Measurements from ENCODE around the gene TSPAN5. TPM values are rescaled to one million over a fixed set of nuclear protein-coding genes. Genes with fewer than 3 reads are reported as not detected.
"Not testable (repeated sequence)": the region's sequence is repeated elsewhere in the genome, so short reads cannot be mapped to it uniquely, and the experiment has no call there.

Gene TSPAN5
- total RNA-seq, 1 donor from 2014 or later: 42.6 TPM

DNA sequence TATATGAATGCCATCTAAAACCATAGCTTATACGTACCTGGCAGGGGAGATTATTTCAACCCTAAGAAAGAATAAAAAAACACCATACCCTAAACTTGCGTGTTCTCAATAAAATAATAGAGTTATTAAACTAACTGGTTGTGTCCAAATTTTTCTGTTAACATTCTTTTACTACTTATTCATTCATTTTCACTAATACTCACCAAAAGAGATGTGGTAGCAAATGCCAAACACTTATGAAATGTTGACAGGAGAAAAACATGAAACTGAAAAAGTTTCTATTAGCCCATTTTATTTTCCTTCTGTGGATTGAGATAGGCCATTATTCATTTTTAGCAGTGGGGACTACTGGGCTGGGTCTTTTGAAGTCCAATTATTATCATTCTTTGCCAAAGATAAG, 102.0 kb downstream of the TSPAN5 start:
- no peak for DNase-seq (ENCODE audit: low spot score)

DNA sequence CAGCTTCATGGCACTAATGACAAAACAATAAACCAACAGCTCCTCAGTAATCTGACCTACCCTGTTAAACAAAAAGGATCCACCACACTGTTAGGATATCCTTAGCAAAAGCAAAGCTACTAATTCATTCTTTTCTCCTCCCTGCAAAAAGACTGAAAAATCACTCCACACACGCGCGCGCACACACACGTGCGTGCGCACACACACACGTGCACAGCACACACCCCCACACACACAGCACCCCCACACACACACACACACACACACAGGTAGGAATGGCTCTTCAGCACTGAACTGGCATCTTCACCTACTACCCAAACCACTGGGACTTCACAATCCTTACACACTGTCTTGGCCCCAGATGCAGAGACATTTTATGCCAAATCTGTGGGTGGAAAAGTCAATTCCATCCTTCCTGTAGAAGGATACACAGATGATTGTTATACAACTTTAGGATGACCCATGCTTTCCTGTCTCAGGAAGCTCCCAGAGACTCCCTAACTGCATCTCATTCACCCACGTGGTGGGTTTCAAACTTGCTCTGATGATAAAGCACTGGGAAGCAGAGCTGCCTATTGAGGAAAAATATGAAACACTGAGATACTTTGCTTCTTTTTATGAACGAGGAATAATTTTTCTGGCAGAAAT, 102.5 kb downstream of the TSPAN5 start:
- no peak for DNase-seq (ENCODE audit: low spot score)

DNA sequence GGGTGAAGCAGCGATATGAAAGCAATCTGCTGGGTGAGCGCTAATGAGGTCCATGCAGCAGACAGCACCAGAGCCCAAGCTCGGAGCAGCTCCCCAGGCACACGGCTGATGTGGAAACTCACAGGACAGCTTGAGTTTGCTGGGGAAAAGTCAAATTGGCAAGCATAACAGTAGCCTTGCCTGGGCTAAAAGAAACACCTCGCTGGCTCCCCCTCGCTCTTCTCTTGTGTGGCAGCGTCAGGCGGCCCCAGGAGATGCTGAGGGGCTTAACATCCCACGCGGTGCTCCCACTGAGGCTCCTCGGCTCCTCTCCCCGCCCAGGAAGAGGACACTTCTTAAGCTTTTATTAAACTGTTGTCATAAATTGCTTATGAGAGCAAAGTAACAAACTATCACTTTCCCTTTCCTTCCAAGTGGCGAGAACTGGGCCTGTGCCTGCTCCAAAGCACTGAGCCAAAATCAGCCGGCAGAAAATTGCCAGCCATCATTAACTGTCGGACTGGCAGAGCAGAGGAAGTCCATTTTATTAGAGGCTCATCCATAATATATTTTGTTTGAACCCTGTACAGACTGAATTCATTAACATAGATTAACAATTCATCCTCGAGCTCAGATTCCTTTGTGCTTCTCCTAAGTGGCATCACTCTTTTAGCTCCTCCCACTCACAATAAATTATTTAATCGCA, 111.4 kb downstream of the TSPAN5 start:
- DNase-seq (ENCODE audit: low spot score): peak; percentile 37

DNA sequence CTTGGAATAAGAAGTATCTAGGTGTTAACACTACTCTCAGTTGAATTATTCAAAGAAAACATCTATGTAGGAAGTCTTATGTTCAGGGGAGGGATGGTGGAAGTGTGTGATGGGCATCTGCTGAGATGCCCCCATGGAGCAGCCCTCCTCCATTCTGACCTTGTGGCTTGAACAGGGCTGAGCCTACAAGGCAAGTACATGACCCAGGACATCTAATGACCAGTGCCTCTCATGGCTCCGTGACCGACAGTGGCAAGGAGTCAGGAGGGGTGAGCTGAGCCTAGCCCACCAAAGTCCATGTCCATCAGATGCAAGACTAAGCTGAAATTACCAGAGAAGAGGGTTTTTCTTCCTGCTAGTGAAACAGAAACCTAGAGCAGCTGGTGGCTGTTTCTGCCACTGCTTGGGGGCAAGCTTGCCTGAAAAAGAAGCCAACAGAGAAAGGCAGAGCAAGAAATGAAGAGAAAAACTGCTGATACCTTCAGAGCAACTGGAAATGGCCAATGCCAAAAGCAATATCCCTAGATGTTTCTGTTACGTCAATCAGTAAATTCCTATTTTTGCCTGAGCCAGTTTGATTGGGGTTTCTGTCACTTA, 113.5 kb downstream of the TSPAN5 start:
- DNase-seq (ENCODE audit: low spot score): no peak

DNA sequence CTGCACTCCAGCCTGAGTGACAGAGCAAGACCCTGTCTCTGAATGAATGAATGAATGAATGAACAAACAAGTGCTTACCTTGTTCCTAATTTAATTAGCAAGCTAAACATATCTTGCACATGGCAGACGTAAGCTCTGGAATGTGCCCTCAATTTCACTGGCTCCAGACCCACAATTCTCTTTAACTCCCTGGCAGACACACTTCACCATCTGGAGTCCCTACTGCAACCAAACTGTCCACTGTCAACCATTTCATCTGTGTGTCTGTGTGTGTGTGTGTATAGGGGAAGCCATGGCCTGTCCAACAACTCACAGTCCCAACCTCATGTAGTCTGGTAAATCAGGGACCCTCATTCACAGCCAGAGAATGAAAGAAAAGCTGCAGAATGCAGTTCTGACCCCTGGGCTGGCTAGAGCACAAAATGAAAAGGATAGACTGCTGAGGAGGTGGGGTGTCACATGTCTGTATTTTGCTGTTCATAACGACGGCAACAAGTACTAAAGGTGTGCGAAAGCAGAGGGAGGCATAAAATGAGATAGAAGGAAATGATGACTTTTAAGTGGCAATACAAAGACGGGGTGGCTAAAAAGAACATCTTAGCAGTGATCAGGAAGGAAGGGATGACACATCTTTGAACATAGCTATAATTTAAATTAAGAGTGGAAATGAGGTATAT, 114.1 kb downstream of the TSPAN5 start:
- DNase-seq (ENCODE audit: low spot score): no peak

DNA sequence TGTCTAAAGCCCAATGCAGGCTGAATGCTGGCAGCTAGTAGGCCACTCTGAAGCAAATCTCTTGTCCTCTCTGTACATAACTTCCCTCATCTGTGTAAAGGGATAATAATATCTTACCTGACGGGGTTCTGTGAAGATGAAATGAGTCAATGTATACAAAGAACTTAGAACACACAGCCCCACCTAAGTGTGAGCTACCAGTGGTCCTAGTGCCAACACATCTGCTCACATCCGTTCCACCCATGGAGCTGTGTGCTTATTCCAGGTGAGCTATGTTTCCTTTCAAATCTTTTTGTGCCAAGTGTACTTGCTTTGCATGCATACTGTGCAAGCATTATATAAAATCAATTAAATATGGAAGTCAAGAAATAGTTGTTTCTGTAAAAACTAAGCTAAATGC, 116.4 kb downstream of the TSPAN5 start:
- DNase-seq (ENCODE audit: low spot score): no peak

DNA sequence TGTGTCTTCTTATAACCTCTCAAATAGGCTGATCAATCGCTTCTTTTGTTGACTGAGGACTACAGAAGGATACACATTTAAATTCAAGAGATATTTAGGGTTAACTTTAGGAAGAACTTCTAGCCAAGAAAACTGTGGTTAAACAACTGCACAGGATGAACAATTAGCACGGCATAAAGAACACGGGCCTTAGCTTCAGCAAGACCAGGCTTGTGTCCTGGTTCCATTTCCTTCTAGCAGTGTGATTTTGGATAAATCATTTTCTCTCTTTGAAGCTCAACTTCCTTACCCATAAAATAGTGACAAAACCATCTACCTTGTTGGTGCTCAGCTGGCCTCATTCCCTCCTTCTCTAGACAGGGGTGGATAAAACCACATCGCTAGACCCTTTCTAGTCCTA, 117.6 kb downstream of the TSPAN5 start:
- DNase-seq (ENCODE audit: low spot score): no peak

DNA sequence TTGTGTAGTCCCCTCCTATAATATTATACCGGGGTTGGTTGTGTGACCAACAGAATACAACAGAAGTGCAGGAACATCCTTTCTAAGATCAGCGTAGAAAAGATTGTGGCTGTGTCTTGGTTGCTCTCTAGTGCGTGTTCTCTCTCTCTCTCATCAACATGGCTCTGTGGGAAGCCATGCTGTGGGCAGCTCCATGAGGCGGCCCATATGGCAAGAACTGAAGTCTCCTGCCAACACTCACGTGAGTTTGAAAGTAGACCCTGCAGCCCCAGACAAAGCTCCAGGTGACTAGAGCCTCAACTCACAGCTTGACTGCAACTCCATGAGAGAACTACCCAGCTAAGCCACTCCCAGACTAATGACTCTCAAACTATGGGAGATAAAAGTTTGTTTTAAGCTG, 118.7 kb downstream of the TSPAN5 start:
- no peak for DNase-seq (ENCODE audit: low spot score)

DNA sequence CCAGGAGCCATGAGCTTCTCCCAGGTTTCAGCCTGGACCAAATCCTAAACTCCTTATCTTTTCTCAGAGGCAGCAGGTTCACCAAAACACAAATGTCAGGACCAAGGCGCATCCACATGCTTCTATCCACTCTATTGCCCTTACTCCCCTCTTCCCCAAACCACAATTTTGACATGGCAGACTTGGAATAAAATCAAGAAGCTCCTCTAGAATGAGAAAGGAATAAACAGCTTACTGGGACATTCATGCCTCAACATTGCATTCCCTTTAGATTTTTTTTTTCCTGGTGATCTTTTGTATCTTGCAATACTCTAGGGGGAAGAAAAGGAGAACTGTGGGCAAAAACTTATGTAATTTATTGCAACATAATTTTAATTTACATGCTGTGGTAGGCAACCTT, 119.1 kb downstream of the TSPAN5 start:
- no peak for DNase-seq (ENCODE audit: low spot score)

DNA sequence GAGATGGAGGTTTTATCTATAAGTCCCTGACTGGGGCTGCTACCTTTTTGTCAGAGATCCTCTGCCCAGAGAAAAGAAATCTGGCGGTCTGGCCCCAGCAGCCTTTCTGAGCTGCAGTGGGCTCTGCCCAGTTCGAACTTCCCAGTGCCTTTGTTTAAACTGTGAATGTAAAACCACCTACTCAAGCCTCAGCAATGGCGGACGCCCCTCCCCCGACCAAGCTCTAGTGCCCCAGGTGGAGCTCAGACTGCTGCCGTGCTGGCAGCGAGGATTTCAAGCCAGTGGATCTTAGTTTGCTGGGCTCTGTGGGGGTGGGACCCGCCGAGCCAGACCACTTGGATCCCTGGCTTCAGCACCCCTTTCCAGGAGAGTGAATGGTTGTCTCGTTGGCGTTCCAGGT, 121.8 kb downstream of the TSPAN5 start:
- DNase-seq (ENCODE audit: low spot score): no peak

DNA sequence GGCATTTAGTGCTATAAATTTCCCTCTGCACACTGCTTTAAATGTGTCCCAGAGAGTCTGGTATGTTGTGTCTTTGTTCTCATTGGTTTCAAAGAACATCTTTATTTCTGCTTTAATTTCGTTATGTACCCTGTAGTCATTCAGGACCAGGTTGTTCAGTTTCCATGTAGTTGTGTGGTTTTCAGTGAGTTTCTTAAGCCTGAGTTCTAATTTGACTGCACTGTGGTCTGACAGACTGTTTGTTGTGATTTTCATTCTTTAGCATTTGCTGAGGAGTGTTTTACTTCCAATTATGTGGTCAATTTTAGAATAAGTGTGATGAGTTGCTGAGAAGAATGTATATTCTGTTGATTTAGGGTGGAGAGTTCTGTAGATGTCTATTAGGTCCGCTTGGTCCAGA, 124.3 kb downstream of the TSPAN5 start:
- DNase-seq (ENCODE audit: low spot score): not testable (repeated sequence)

DNA sequence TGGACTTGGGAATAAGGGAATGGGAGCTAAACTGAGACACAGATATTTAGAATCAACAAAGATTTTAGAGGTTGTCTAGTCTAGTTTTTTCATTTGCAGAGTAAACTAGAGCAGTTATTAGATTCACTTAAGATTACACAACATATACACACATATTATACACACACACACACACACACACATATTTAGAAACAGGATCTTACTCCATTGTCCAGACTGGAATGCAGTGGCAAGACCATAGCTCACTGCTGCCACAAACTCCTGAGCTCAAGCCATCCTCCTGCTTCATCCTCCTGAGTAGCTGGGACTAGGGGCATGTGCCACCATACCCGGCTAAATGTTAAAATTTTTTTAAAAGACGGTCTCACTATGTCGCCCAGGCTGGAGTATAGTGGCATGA, 127.8 kb downstream of the TSPAN5 start:
- DNase-seq (ENCODE audit: low spot score): no peak

DNA sequence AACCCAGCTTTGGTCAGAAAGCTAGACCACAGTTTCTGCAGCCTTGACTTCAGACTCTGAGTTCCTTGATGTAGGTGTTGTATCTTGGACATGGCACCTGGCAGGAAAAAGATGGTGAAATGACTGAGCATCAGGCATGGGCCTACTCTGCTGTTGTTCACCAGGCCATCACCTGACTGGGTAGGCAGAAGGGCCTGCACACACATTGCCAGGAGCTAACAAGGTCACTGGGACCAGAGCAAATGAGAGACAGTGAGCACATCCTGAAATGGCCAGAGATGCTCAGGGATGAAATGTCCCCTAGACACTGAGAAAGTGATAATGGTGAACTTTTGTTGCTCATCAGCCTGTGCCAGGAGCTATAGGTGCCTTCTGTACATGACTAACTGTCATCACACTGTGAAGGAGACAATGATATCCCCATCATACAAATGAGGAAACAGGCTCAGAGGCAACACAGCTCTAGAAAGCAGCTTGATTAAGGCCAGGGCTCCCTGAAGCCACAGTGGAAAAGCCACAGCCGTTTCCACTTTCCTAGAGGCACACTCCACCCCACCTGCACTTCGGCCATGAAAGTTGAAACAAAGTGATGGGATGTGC, 128.3 kb downstream of the TSPAN5 start:
- no peak for DNase-seq (ENCODE audit: low spot score)

DNA sequence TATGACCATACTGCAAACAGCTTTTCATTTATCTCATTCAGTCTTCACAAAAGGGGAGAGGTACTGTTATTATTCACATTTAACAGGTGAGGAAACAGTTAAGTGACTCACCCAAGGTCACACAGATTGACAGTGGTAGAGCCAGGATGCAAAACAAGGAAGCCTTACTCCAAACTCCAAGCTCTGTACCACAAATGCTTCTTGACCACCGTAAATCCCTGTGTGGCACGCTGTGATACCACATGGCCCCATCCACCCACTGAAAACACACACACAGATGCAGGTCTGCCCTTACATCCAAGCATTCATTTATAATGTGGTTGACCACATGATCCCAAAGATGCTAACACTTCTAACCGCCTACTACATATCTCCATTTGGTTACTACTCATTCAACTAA, 129.5 kb downstream of the TSPAN5 start:
- no peak for DNase-seq (ENCODE audit: low spot score)

DNA sequence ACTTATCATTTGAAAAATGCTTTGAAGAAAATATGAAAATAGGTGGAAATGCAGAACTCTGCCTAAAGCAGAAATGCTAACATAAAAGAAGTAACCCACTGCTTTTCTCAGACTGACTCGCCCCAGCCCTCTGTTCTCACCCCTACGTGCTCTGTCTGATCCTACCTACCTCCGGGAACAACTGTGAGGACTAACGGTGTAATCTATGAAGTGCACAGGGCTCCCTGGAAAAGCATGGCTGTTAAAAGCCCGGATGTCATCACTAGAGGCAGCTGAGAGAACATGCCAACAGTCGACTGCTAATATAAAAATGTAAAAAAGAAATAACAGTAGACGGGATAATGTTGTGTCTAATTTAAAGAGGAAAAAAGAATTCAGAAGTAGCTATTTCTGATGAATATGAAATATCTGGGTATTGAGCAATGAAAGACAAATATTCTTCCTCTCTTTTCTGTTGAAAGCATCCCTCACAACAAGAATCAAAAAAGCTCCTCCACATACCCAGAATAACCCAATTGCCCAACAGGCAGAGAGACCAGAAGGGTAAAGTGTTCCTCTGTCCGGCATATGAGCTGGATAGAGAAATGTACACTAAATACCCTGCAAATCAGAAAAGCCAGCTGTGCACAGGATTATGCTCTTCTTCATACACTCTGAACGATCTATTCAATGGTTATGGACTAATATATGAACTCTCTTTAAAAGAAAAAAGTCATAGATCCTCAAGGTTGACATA, 130.7 kb downstream of the TSPAN5 start:
- peak; percentile 65 for DNase-seq (ENCODE audit: low spot score)

DNA sequence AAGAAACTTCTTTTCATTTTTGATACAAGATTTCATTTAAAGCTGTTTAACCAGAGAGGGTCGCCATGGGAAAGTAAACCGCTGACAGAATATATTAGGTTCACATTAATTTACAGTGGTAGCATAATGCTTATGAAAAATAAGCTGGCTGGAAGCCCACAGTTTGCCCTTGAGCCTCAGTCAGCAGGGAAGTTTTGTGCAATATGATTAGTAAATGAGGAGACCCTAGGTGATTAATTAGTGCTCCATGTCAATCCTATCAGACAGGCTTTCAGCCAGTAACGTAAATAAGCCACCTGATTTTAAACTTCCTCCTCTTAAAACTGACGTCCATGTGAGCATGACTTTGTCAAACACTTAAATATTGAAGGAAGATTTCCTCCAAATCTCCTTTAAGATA, 134.2 kb downstream of the TSPAN5 start:
- no peak for DNase-seq (ENCODE audit: low spot score)

DNA sequence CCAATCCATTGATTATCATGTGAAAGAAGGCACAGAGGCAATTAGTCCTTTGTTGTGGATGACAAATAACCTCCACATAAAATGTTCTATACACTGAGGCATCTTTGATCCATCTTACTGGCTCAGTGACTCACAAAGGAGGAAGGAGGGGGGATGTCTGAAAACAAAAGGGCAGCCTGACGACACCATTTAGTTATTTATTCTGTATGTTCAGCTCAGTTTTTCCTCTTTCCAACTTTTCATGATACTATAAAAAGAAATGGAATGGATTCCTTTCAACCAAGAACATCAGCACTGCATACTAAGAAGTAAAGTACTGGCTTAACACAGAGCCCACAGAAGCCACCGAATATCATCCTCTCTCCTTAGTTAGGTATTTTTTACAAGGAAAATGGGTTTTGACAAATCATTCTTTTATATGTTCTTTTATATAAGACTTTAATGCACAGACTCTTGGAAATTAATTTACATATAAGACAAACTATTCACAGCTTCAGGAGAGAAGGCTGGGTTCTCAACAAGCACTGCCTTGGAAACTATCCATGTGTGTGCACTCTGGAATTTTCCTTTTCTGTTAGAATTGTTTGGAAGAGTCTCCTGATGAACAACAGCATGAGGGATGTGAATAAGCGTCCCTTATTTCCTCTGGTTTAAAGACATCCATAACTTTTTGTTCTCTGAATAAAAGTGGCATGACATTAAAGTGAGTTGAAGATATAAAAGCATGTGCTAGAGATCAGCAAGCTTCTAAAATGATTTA, 135.6 kb downstream of the TSPAN5 start:
- peak; percentile 79 for DNase-seq (ENCODE audit: low spot score)

DNA sequence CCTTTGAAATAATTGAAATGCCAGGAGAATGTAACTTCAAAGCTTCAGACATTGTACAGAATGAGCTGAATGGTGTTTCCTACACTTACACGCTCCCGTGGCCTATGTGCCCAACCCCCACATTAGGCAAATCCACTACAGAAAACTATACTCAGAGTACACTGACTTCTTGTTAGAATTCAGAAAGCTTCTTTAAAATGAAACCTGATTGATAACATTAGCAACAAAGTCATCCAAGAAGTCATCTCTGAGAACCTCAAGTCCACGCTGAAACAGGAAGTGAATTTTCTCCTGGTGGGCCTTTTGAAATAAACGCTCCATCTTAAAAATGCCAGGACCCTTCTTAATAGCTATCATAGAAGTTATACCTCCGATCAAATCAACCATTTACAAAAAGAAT, 136.3 kb downstream of the TSPAN5 start:
- DNase-seq (ENCODE audit: low spot score): no peak

DNA sequence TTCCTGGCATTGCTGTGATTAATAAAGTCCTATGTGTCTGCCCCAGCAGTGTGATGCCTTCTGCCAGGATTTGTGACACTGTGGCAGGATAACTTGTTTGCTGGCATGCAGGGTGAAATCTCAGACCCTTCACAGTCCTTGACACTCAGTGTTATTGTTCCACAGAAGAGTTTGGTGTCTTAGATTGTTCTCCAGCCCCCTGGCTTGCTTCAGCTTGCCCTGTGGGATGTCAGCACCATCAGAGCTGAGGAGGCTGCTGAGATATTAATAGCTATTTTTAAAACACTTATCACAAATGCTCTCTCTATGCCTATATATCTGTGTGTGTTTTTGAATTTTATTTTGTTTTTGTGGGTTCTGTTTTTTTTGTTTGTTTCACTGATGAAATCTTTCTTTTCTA, 136.9 kb downstream of the TSPAN5 start:
- DNase-seq (ENCODE audit: low spot score): peak; percentile 47

DNA sequence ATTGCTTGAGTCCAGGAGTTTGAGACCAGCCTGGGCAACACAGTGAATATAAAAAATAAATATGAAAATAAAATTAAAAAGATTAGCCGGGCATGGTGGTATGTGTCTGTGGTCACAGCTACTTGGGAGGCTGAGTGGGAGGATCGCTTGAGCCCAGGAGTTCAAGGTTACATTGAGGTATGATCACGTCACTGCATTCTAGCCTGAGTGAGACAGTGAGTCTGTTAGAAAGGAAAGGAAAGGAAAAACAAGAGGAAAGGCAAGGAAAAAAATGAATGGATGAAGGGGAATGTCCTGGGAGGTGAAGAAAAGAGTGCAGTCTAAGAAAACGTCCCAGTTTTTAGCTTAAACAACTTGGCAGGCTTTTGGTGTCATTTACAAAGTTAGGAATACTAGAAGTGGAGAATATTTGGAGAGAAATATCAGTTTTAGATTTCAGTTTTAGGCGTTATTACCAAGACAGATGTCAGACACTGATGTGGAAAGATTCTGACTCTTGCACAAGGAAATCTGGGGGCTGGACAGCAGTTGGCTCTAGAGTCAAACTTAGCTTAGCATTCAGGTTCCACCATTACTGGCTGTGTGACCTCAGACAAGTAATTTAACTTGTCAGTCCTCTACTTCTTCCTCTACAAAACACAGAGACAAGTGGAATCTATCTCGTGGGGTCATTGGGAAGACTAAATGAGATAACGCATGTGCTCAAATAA, 139.0 kb downstream of the TSPAN5 start:
- no peak for DNase-seq (ENCODE audit: low spot score)
